Neural progenitor cell (in vitro differentiated cells): ENCODE measurements around the gene MTHFD2L.

Source experiments
- CTCF ChIP-seq: fragments of 200-600 bp; sonication (generic); IDR thresholded peaks from 2 replicates; pipeline ENCODE4 v1.5.1; 2017; ENCODE audit warnings: antibody characterized with exemption, mild to moderate bottlenecking
- EZH2 ChIP-seq: fragments of 200-600 bp; sonication (generic); IDR thresholded peaks from 2 replicates; pipeline ENCODE4 v1.6.1; 2017; ENCODE audit warnings: antibody characterized with exemption, mild to moderate bottlenecking, moderate library complexity
- EZH2phosphoT487 ChIP-seq: fragments of 200-600 bp; sonication (generic); IDR thresholded peaks from 2 replicates; pipeline ENCODE4 v1.6.1; 2017; ENCODE audit warnings: antibody characterized with exemption

DNA sequence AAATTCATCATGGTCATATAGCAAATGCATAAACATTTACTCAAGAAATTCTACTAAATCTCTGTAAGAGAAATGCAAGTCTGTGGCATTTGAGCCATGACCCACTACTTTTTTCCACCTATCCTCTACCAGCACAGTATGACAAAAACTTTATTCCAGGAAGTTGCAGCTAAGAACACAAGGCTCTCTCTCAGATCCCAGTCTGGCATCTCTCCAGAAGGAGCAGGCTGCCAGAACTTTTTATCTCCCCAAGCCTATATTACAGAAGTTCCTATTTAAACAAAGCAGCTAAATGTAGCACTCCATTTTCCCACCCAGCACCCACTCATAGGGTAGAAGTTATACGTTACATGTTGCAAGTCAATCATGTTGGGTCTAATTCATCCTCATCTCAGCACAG, 101.0 kb downstream of the MTHFD2L start:
- no peak for TF ChIP-seq CTCF
- TF ChIP-seq EZH2: no peak
- TF ChIP-seq EZH2phosphoT487: no peak
